ENCODE data around the gene ATOSB.

ATOSB gene

GRCh38 chr9:35060548-35061207 lies 55.0 kb downstream of the ATOSB start:
- no peak for TF ChIP-seq RARB (CRISPR knock-in tag; IDR thresholded peaks at IDR 0.05)
- no peak for TF ChIP-seq ZNF70 (CRISPR knock-in tag; IDR thresholded peaks at IDR 0.05)
- TF ChIP-seq ESRRG (CRISPR knock-in tag; IDR thresholded peaks at IDR 0.05) = no peak
- TF ChIP-seq POU6F1 (CRISPR knock-in tag; IDR thresholded peaks at IDR 0.05; ENCODE audit: borderline replicate concordance, low read depth) = no peak
- TF ChIP-seq ARNTL (CRISPR knock-in tag; IDR thresholded peaks at IDR 0.05; ENCODE audit: borderline replicate concordance, low read depth) = no peak
- TF ChIP-seq SNAI2 (CRISPR knock-in tag; IDR thresholded peaks at IDR 0.05) = no peak
- TF ChIP-seq CSRNP3 (CRISPR knock-in tag; IDR thresholded peaks at IDR 0.05) = no peak
- no peak for TF ChIP-seq ZFP30 (CRISPR knock-in tag; IDR thresholded peaks at IDR 0.05)
- TF ChIP-seq ZC3H10 (CRISPR knock-in tag; IDR thresholded peaks at IDR 0.05) = no peak
- no peak for TF ChIP-seq ZNF8 (CRISPR knock-in tag; IDR thresholded peaks at IDR 0.05)
- no peak for TF ChIP-seq TOX (CRISPR knock-in tag; IDR thresholded peaks at IDR 0.05; ENCODE audit: borderline replicate concordance)
- TF ChIP-seq PATZ1 (CRISPR knock-in tag; IDR thresholded peaks at IDR 0.05; ENCODE audit: borderline replicate concordance) = no peak
- no peak for TF ChIP-seq TSHZ2 (CRISPR knock-in tag; IDR thresholded peaks at IDR 0.05)
- no peak for TF ChIP-seq ZNF565 (CRISPR knock-in tag; conservative IDR thresholded peaks at IDR 0.05; ENCODE audit: low read depth)
- no peak for TF ChIP-seq ZFP3 (CRISPR knock-in tag; IDR thresholded peaks at IDR 0.05)
- no peak for TF ChIP-seq CREB5 (CRISPR knock-in tag; IDR thresholded peaks at IDR 0.05; ENCODE audit: low read depth)
- TF ChIP-seq ISL1 (CRISPR knock-in tag; IDR thresholded peaks at IDR 0.05) = no peak
- no peak for ATAC-seq

GRCh38 chr9:35059438-35059837 lies 56.2 kb downstream of the ATOSB start:
- no peak for TF ChIP-seq ARNTL (CRISPR knock-in tag; IDR thresholded peaks at IDR 0.05; ENCODE audit: borderline replicate concordance, low read depth)
- TF ChIP-seq TSHZ2 (CRISPR knock-in tag; IDR thresholded peaks at IDR 0.05) = no peak
- TF ChIP-seq ISL1 (CRISPR knock-in tag; IDR thresholded peaks at IDR 0.05) = no peak
- TF ChIP-seq ZFP30 (CRISPR knock-in tag; IDR thresholded peaks at IDR 0.05) = no peak
- no peak for TF ChIP-seq TOX (CRISPR knock-in tag; IDR thresholded peaks at IDR 0.05; ENCODE audit: borderline replicate concordance)
- no peak for ATAC-seq

Measured in SK-N-SH treated with all-trans-retinoic acid at 6 μM for 48 hours (cell line).